ENCODE results near the gene GLRX3. TPM values are rescaled to one million over a fixed set of nuclear protein-coding genes. Genes with fewer than 3 reads are reported as not detected.
A peak's percentile ranks its signal among the peaks of the same experiment; 100 is the strongest.
"Not testable (repeated sequence)": the region's sequence is repeated elsewhere in the genome, so short reads cannot be mapped to it uniquely, and the experiment has no call there.

GLRX3 gene
- total RNA-seq, 4 donors from 2014 or later: 20.0 to 58.4 (median 45.0) TPM

DNA sequence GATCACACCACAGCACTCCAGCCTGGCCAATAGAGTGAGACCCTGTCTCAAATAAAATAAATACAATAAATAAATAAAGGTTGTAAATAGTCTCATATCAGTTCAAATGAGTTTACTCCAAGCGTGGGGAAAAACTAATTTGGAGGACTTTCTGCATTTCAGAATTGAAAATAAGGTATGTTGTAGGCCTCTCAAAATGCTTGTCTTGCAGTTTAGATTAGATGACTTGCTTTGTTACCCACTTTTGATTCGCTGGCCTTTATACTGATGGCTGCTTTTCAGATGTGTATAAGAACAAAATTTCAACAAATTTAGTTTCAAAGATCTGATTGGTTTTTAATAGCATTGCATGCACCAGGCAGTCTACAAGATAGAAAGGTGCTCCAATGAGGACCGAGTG, 23.4 kb upstream of the GLRX3 start:
- no peak for DNase-seq
- no peaks in the 10 kb centered on the region for H3K36me3 ChIP-seq
- H3K27me3 ChIP-seq: no peaks in the 10 kb centered on the region
- no peak overlapping the region for H3K4me3 ChIP-seq
- peaks cover 0 to 7% of the 10 kb centered on the region in 2 donors for H3K9me3 ChIP-seq
- H3K27ac ChIP-seq: no peak overlapping the region
- intact Hi-C loops (cut with DNase I; ENCODE audit: low total_unique reads): no loop called here
- TF ChIP-seq, protein P1, sequence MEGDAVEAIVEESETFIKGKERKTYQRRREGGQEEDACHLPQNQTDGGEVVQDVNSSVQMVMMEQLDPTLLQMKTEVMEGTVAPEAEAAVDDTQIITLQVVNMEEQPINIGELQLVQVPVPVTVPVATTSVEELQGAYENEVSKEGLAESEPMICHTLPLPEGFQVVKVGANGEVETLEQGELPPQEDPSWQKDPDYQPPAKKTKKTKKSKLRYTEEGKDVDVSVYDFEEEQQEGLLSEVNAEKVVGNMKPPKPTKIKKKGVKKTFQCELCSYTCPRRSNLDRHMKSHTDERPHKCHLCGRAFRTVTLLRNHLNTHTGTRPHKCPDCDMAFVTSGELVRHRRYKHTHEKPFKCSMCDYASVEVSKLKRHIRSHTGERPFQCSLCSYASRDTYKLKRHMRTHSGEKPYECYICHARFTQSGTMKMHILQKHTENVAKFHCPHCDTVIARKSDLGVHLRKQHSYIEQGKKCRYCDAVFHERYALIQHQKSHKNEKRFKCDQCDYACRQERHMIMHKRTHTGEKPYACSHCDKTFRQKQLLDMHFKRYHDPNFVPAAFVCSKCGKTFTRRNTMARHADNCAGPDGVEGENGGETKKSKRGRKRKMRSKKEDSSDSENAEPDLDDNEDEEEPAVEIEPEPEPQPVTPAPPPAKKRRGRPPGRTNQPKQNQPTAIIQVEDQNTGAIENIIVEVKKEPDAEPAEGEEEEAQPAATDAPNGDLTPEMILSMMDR (IDR thresholded peaks at IDR 0.05): no peak
- TF ChIP-seq POLR2A (IDR thresholded peaks at IDR 0.05): no peak
- peaks cover 0 to 6% of the 10 kb centered on the region in 2 donors for H3K4me1 ChIP-seq

DNA sequence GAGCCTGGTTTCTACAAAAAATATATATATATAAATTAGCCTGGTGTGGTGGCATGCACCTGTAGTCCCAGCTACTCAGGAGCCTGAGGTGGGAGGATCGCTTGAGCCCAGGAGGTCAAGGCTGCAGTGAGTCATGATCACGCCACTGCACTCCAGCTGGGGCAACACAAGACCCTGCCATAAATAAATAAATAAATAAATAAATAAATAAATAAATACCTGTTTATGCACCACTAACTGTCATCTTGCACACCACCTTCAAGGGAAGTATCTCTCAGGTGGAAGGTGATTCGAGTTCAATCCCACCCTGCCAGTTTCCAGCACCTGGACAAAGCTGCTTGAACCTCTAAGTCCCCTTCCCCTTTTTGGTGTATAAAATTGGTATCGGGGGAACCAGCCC, 19.2 kb upstream of the GLRX3 start:
- H3K4me1 ChIP-seq; H3K9me3 ChIP-seq; intact Hi-C loops (cut with DNase I; ENCODE audit: low total_unique reads): not testable (repeated sequence)

DNA sequence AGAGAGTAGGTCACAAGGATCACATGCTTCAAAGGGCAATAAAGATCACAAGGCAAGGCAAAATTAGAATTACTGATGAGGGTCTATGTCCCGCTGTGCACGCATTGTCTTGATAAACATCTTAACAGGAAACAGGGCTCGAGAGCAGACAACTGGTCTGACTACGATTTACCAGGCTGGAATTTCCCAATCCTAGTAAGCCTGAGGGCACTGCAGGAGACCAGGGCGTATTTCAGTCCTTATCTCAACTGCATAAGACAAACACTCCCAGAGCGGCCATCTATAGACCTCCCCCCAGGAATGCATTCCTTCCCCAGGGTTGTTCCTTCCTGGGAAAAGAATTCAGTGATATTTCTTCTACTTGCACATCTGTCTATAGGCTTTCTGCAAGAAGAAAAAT, 18.7 kb upstream of the GLRX3 start:
- DNase-seq; H3K36me3 ChIP-seq; H3K9me3 ChIP-seq; intact Hi-C loops (cut with DNase I; ENCODE audit: low total_unique reads); H3K4me3 ChIP-seq; H3K27ac ChIP-seq; H3K4me1 ChIP-seq; H3K27me3 ChIP-seq: not testable (repeated sequence)

More for the DNA sequence above, 19.2 kb upstream of the GLRX3 start:
- not testable (repeated sequence) for DNase-seq, H3K36me3 ChIP-seq, H3K4me3 ChIP-seq, H3K27me3 ChIP-seq, H3K27ac ChIP-seq

DNA sequence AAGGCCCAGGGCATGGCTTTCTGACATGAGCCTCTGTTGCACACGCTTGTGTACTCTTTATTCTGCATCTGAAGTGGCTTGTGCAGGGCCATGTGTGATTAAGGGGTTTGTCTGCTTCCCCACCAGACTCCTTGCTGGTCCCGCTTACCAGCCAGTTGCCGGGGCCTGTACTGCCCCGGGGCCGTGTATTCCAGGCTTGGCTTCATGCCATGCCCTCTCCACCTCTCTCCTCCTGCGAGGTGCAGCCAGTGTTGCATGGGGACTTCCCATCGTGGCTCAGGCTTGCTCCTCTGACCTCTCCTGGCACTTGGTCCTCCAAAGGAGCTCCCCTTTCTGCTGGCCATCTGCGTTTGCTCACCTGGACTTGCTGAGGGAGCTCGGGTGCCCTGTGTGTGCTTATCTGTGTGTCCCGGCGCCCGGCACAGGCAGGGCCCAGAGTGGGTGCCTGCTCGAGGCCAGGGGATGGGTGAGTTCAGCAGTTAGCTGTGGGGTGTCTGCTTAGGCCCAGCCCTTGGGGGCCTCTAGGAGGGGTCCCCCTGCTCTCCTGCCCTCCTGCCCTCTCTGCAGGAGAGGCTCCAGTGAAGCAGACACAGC, 14.6 kb upstream of the GLRX3 start:
- H3K9me3 ChIP-seq: peaks cover 0 to 7% of the 10 kb centered on the region in 2 donors
- H3K4me3 ChIP-seq: no peak overlapping the region
- intact Hi-C loops (cut with DNase I; ENCODE audit: low total_unique reads): no loop called here
- TF ChIP-seq POLR2A (IDR thresholded peaks at IDR 0.05): no peak
- TF ChIP-seq, protein P1 (IDR thresholded peaks at IDR 0.05): no peak
- no peak for DNase-seq
- no peaks in the 10 kb centered on the region for H3K4me1 ChIP-seq
- H3K36me3 ChIP-seq: no peaks in the 10 kb centered on the region
- no peak overlapping the region for H3K27ac ChIP-seq
- H3K27me3 ChIP-seq: no peaks in the 10 kb centered on the region

DNA sequence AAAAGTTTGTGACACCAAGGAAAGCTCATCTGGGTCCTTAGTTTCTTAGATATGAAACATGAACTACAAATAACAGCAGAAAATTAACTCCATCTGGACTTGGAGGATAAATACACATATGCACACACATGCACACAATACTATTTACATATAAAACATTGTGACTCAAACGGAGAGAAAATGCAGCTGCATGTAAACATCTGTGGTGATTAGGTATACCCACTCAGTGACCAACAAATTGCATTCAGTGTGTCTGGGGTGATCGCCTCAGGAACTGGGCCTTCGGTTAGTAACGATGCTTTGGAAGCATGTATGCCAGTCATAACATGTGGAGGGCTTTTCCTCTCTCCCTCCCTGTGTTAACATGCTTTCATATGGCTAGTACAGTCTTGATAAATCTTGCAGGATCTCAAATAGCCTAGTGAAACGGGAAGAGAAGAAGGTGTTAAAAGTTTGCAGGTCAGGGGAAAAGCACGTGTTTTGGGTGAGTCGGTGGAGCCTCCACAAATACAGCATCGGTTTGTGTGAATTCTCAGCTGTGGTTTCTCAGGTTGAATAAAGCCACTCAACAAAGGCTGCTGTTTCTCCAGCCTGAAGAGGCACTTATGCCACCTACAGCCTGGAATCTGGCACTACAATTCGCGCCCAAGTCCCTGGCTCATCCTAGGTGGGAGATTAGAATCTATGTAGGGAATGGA, 8.7 kb upstream of the GLRX3 start:
- Histone ChIP-seq H3K4me1 (no peaks in the 10 kb centered on the region), H3K27ac (no peak overlapping the region), H3K27me3 (no peaks in the 10 kb centered on the region), H3K36me3 (no peaks in the 10 kb centered on the region), H3K9me3 (no peaks in the 10 kb centered on the region), H3K4me3 (no peak overlapping the region)
- DNase-seq: peak in 1 of 2 donors; percentile 46
- TF ChIP-seq, protein P1 (IDR thresholded peaks at IDR 0.05): peak; percentile 59 to 80 (median 66)
- no peak for TF ChIP-seq POLR2A (IDR thresholded peaks at IDR 0.05)
- intact Hi-C loops (cut with DNase I; ENCODE audit: low total_unique reads): no loop called here

DNA sequence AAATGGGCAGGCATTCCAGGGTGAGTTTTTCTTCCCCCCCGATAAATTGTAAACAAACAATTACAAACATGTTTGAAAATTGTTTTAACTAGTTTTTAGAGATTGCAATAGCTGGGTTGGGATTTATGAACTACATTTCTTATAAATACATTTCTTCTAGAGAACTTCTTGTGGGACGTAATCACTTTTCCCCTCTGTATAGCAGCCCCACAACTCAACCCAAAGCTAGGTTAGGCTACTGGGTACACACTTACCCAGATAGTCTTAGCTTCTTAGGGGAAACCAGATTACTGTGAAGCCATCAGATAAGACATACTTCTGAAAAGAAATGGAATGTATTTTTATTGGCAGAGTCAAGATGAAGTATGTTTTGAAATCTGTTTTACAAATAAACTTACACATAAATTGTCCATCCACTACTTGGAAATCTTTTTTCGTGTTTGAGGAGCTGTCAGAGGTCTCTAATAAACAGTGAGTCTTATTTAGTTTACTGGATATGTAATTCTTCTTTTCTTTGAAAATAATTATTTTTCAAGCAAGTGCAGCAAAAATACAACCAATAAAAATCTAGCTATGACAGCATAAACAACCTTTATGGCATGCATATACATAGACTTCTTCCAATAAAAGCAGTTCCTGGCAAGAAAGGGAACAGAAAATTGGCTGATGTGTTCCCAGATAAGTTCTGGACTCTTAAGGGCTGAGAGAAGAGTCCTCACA, 8.0 kb upstream of the GLRX3 start:
- no peak for TF ChIP-seq POLR2A (IDR thresholded peaks at IDR 0.05)
- TF ChIP-seq, protein P1 (IDR thresholded peaks at IDR 0.05): no peak
- no peaks in the 10 kb centered on the region for H3K36me3 ChIP-seq
- no peaks in the 10 kb centered on the region for H3K9me3 ChIP-seq
- no peak overlapping the region for H3K27ac ChIP-seq
- intact Hi-C loops (cut with DNase I; ENCODE audit: low total_unique reads): no loop called here
- H3K4me3 ChIP-seq: no peak overlapping the region
- H3K27me3 ChIP-seq: no peaks in the 10 kb centered on the region
- no peak for DNase-seq
- H3K4me1 ChIP-seq: no peaks in the 10 kb centered on the region

Data from uterus (tissue), 4 donors.